DLD1 (cell line): ENCODE measurements around the gene ADK.

Experiments
- in situ Hi-C: cut with HindIII; loops from 2 replicates; pipeline ENCODE4 v1.10.0; 2017; ENCODE audit warnings: low sequenced_read_pairs

Gene ADK

DNA sequence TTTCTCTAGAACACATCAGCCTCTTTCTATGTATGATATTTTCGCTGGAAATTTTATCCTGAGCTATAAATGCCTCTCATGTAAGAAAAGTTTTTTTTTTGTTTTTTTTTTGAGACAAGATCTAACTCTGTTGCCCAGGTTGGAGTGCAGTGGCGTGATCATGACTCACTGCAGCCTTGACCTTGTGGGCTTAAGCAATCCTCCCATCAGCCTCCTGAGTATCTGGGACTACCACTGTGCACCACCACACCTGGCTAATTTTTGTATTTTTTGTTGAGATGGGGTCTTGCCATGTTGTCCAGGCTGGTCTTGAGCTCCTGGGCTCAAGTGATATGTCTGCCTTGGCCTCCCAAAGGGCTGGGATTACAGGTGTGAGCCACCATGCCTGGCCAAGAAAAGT lies 80.4 kb downstream of the ADK start:
- in situ Hi-C loops, result no loop called here

DNA sequence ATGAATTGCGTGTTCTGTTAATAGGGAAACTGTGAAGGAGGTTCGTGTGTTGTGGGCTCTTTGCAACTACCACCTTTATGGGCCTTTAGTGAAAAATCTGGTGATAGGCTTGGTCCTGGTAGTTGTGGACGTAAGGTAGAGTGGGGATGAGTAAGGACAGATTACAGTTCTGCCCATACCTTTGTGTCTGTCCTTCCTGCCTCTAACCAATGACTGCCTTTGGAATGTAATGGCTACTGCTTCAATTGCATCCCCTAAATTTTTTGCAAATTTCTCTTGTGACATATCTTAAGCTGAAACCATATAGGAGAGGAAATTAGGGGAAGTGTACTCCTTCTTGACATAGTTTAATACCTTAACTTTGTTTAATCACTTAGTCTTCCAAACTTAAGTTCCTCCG lies 82.3 kb downstream of the ADK start:
- in situ Hi-C loops, result no loop called here

DNA sequence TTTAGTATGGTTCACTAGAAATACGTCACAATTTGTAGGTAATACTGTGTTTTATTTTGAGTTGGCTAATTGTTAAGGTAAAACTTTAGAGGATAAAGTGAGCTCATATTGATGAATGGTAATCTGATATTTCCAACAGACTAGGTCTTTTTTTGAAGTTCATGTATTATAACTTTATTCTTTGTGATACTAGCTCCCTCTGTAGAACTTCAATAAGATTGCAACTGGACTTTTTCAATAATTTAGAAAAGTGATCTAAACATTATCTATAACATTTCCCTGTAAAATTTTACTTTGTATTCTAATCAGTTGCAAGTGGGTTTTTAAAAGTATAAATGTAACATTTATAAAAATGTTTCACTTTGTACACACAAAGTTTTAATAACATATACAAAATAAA lies 83.5 kb downstream of the ADK start:
- in situ Hi-C loops, result no loop called here

DNA sequence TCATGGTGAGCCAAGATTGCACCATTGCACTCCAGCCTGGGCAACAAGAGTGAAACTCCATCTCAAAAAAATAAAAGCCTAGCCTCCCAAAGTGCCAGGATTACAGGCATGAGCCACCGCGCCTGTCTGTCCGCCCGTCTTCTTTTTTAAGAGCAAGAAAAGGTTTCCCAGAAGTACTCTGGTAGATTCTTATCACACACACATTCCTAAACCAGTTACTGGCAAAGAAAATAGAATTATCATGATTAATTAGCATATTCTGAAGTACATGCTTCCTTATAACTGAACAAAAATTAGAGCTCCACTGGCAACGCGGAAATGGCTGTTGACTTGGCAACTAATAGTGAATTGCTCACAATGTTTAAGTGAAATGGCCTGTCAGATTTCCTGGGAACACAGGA lies 87.0 kb downstream of the ADK start:
- in situ Hi-C loops, result no loop called here

DNA sequence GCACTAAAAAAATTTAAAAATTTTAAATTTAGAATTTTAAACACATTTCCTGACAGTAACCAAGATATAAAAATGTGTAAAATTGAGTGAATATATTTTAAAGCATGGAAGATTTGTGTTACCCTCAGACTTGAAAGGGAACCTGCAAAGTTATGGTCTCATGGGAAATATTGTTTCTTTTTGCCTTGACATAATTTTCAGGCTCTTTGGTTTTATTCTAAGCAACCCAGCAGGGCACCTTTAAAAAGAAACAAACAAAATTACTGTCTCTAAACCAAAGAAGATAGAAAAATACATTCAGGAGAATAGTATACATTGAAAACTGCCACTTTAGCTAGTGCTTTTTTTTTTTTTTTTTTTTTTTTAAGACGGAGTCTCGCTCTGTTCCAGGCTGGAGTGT lies 87.5 kb downstream of the ADK start:
- in situ Hi-C loops, result no loop called here

GRCh38 chr10:74243067-74243466 lies 92.0 kb downstream of the ADK start:
- in situ Hi-C loops, result no loop called here

- in situ Hi-C loops, result no loop called here
These were observed 93.2 kb downstream of the ADK start for GRCh38 chr10:74244097-74244685.

- in situ Hi-C loops, result no loop called here
These were observed 93.8 kb downstream of the ADK start for GRCh38 chr10:74244807-74245206.

DNA sequence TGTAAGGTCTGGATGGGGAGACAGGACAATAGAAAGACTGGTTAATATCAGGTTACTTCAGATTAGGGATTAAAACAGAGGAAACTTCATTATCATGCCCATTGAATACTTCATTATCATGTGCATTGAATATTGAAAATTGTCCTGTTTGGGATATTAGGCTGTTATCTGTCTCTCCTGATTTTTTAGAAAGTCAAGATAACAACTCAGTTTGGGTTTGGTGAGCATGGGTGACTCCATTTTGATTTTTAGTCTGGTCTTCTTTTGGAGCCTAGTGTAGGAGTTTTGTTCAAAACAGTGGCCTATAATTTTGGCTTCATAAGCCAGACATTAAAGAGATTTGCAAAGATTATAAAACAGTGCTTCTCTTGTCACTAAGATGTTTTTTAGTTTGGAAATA lies 95.5 kb downstream of the ADK start:
- in situ Hi-C loops, result no loop called here

DNA sequence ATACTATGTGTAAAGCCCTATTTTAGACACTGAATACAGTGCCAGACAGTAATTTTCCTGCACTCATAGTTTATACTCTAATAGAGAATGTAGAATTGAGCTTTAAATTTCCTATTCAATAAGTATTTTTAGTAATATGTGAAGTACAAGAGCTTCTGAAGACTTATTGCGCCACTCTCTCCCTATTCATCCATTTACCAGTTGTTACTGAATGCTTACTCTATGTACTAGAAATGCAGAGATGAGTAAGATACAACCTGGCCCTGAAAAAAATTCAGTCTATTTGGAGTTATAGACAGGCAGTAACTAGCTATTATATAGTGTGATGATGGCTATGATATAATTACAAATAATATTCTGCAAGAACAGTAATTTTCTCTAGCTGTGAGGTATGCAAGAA lies 98.8 kb downstream of the ADK start:
- in situ Hi-C loops, result no loop called here

- in situ Hi-C loops, result no loop called here
These were observed 104.2 kb downstream of the ADK start for GRCh38 chr10:74255214-74255613.

- in situ Hi-C loops, result no loop called here
These were observed 104.9 kb downstream of the ADK start for GRCh38 chr10:74255888-74256357.

- in situ Hi-C loops, result no loop called here
These were observed 111.8 kb downstream of the ADK start for GRCh38 chr10:74262856-74263255.

DNA sequence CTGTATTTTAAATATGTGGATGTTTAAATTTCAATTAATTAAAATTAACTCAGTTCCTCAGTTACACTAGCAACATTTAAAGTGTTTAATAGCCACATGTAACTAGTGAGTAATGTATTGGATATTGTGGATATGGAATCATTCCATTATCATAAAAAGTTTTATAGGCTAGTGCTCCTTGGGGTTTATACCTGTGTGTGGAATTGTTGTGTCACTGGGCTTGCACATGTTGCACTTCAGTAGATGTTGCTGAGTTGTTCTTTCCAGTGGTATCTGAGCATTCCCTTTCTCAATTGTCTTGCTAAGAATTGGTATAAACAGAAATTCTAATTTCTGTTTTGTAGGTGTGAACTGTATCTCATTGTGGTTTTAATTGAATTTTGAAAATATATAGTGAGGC lies 113.0 kb downstream of the ADK start:
- in situ Hi-C loops, result no loop called here

DNA sequence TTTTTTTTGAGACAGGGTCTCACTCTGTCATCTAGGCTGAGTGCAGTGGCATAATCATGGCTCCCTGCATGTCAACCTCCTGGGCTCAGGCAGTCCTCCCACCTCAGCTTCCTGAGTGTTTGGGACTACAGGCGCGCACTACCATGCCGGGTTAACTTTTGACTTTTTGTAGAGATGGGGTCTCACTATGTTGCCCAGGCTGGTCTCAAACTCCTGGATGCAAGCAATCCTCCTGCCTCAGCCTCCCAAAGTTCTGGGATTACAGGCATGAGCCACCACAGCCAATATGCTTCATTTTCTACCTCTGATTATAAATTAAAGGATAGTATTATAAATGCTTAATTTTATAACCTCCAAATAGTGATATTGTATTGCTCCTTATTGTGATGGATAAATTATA lies 121.3 kb downstream of the ADK start:
- in situ Hi-C loops, result no loop called here

- in situ Hi-C loops, result no loop called here
These were observed 124.8 kb downstream of the ADK start for GRCh38 chr10:74275755-74276290.

GRCh38 chr10:74276416-74276815 lies 125.4 kb downstream of the ADK start:
- in situ Hi-C loops, result no loop called here

DNA sequence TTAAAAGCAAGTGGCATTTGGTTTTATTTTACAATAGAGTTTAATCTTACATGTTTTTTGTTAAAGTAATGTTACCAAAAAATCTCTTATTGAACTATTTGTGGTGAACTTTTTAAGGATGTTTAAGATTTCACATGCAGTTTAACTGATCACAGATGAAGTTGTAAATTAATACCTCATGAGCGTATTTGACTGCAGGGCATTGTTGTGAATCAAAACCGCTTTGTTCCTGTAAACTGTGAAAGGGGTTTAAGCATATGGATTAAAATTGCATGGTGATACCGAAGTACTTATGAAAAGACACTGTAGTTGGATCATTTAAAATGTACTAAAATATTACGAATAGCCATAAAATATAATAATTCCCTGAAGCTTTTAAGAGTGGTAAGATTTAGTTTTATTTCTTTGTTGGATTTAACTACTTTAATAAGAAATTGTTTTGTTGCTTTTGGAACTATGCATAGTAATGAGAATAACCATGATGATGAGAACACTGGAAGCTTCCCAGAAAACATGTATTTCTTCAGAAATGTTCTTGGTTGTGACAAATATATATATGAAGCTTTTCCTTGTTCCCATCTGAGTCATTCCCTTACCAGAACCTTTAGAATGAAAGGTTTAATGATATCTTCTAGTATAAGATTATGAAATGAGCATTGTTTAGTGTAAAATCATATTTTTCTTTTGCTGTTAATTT lies 131.3 kb downstream of the ADK start:
- in situ Hi-C loops, result no loop called here

- in situ Hi-C loops, result no loop called here
These were observed 131.8 kb downstream of the ADK start for GRCh38 chr10:74282848-74283210.

DNA sequence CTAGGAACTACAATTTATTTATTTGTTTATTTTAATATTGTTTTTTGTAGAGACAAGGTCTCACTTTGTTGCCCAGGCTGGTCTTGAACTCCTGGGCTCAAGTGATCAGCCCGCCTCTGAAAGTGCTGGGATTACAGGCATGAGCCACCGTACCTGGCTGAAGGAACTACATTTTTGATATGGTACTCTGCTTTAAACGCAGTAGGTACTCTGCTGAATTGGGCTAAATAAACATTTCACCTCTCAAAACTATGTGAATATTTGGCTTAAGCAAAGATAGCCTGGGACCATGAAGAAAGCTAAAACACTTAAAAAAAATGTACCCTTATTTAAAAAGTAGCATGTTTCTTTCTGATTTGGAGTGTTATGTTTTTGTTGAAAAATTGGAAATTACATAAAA lies 138.2 kb downstream of the ADK start:
- in situ Hi-C loops, result no loop called here

GRCh38 chr10:74289951-74290350 lies 138.9 kb downstream of the ADK start:
- in situ Hi-C loops, result no loop called here

DNA sequence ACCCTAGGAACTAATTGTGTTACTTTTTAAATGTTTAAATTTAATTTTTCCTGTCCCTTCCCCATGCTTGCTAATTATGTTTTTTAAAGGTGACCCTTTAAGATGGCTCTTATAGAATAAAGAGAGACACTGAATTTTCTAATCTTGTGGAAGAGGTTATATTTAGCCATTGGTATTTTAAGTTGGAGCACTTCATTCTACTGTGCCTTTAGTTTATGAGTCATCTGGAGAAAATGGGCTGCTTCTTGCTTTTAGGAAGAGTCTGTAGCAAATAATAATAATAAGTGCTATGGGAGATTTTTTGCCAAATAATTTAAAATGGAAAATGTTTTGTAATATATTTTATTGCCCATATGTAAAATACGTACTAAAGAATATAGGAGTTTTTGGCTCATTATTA lies 139.7 kb downstream of the ADK start:
- in situ Hi-C loops, result no loop called here
